ENCODE measurements around the gene MYORG.

MYORG gene

GRCh38 chr9:34328987-34329832 is 47.5 kb downstream of the MYORG start, which contains the start of the genes KIF24 and NUDT2:
TSS of gene KIF24 (minus strand) at chr9:34329268. CDS start at chr9:34311346, 17,922 bp downstream.
TSS of gene NUDT2 (plus strand) at chr9:34329569. CDS start at chr9:34339040, 9,471 bp downstream.
- Histone ChIP-seq H3K9ac (ENCODE audit: low read length) (peak within 1 kb of the TSS; percentile 99), H3K27me3 (replicated peaks; ENCODE audit: control insufficient read depth, insufficient read depth, low read length) (no peaks in the 10 kb centered on the region)

DNA sequence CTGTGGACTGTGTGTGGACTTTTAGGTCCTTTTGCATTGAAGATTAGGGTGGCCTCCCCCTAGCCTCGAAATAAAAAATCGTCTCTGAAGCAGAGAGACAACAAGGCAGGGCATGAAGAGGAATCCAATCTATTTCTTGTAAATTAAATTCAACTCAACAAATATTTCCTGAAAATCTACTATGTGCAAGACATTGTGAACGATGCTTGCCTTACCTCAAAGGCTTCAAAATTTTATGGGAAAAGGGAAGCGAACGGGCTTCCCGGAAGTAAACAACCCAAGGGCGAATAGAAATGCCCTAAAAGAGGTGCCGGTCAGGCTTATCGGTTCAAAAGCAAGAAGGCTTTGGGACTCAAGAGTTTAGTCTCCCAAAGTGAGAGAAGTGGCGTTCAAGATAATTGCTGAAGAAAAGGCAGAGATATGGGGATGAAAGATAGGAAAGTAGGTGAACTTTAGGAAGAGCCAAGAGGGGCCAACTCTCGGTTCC is 48.2 kb downstream of the MYORG start:
- H3K27me3 ChIP-seq (replicated peaks; ENCODE audit: control insufficient read depth, insufficient read depth, low read length) = no peaks in the 10 kb centered on the region
- H3K4me3 ChIP-seq (ENCODE audit: low read length) = peak overlapping the region; percentile 96
- no peak for DNase-seq (ENCODE audit: low read depth)
- H3K9me3 ChIP-seq (ENCODE audit: control insufficient read depth, low read length) = no peaks in the 10 kb centered on the region
- no peaks in the 10 kb centered on the region for H3K36me3 ChIP-seq (ENCODE audit: control insufficient read depth, insufficient read depth, low read length, severe bottlenecking)
- H3K9ac ChIP-seq (ENCODE audit: low read length) = peak overlapping the region; percentile 84
- H3K4me1 ChIP-seq (ENCODE audit: control insufficient read depth, insufficient read depth, low read length) = peaks cover 43% of the 10 kb centered on the region

More at GRCh38 chr9:34328987-34329832, 47.5 kb downstream of the MYORG start, which contains the start of the genes KIF24 and NUDT2:
- Histone ChIP-seq H3K9me3 (ENCODE audit: control insufficient read depth, low read length) (no peaks in the 10 kb centered on the region), H3K36me3 (ENCODE audit: control insufficient read depth, insufficient read depth, low read length, severe bottlenecking) (no peaks in the 10 kb centered on the region), H3K4me1 (ENCODE audit: control insufficient read depth, insufficient read depth, low read length) (peaks cover 37% of the 10 kb centered on the region), H3K4me3 (ENCODE audit: low read length) (peak within 1 kb of the TSS; percentile 96)
- peak; percentile 100 for DNase-seq (ENCODE audit: low read depth)

GRCh38 chr9:34326690-34327089 is 50.0 kb downstream of the MYORG start:
- Histone ChIP-seq H3K27me3 (replicated peaks; ENCODE audit: control insufficient read depth, insufficient read depth, low read length) (no peaks in the 10 kb centered on the region), H3K4me3 (ENCODE audit: low read length) (no peak overlapping the region), H3K9ac (ENCODE audit: low read length) (peak overlapping the region; percentile 76), H3K36me3 (ENCODE audit: control insufficient read depth, insufficient read depth, low read length, severe bottlenecking) (no peaks in the 10 kb centered on the region), H3K4me1 (ENCODE audit: control insufficient read depth, insufficient read depth, low read length) (peaks cover 49% of the 10 kb centered on the region), H3K9me3 (ENCODE audit: control insufficient read depth, low read length) (no peaks in the 10 kb centered on the region)
- DNase-seq (ENCODE audit: low read depth) = no peak

GRCh38 chr9:34322899-34323591 is 53.7 kb downstream of the MYORG start:
- H3K27me3 ChIP-seq (replicated peaks; ENCODE audit: control insufficient read depth, insufficient read depth, low read length) = no peaks in the 10 kb centered on the region

GRCh38 chr9:34321451-34321850 is 55.2 kb downstream of the MYORG start:
- DNase-seq (ENCODE audit: low read depth) = no peak
- no peaks in the 10 kb centered on the region for H3K27me3 ChIP-seq (replicated peaks; ENCODE audit: control insufficient read depth, insufficient read depth, low read length)
- no peaks in the 10 kb centered on the region for H3K9me3 ChIP-seq (ENCODE audit: control insufficient read depth, low read length)
- no peaks in the 10 kb centered on the region for H3K36me3 ChIP-seq (ENCODE audit: control insufficient read depth, insufficient read depth, low read length, severe bottlenecking)
- no peak overlapping the region for H3K9ac ChIP-seq (ENCODE audit: low read length)
- no peak overlapping the region for H3K4me3 ChIP-seq (ENCODE audit: low read length)
- H3K4me1 ChIP-seq (ENCODE audit: control insufficient read depth, insufficient read depth, low read length) = peaks cover 31% of the 10 kb centered on the region

More at GRCh38 chr9:34322899-34323591, 53.7 kb downstream of the MYORG start:
- Histone ChIP-seq H3K4me1 (ENCODE audit: control insufficient read depth, insufficient read depth, low read length) (peaks cover 35% of the 10 kb centered on the region), H3K36me3 (ENCODE audit: control insufficient read depth, insufficient read depth, low read length, severe bottlenecking) (no peaks in the 10 kb centered on the region), H3K9ac (ENCODE audit: low read length) (no peak overlapping the region), H3K9me3 (ENCODE audit: control insufficient read depth, low read length) (no peaks in the 10 kb centered on the region), H3K4me3 (ENCODE audit: low read length) (no peak overlapping the region)
- DNase-seq (ENCODE audit: low read depth) = no peak

DNA sequence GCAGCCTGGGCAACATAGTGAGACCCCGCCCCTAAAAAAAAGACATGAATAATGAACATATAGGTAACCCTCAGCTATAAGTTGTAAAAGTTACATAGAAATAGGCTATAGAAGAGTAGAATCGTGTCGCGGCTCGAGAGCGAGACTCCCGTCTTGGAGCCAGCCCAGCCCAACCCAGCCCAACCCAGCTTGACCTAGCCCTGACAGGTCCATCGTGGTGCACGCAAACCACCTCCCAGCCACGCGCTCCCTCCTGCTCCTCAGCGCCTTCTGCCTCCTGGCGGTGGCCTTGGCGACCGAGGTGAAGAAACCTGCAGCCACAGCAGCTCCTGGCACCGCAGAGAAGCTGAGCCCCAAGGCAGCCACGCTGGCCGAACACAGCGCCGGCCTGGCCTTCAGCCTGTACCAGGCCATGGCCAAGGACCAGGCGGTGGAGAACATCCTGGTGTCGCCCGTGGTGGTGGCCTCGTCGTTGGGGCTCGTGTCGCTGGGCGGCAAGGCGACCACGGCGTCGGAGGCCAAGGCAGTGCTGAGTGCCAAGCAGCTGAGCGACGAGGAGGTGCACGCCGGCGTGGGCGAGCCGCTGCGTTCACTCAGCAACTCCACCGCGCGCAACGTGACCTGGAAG is 58.4 kb downstream of the MYORG start:
- no peaks in the 10 kb centered on the region for H3K27me3 ChIP-seq (replicated peaks; ENCODE audit: control insufficient read depth, insufficient read depth, low read length)
- no peak for DNase-seq (ENCODE audit: low read depth)

GRCh38 chr9:34317436-34317835 is 59.3 kb downstream of the MYORG start:
- Histone ChIP-seq H3K9ac (ENCODE audit: low read length) (no peak overlapping the region), H3K9me3 (ENCODE audit: control insufficient read depth, low read length) (no peaks in the 10 kb centered on the region), H3K36me3 (ENCODE audit: control insufficient read depth, insufficient read depth, low read length, severe bottlenecking) (no peaks in the 10 kb centered on the region), H3K27me3 (replicated peaks; ENCODE audit: control insufficient read depth, insufficient read depth, low read length) (no peaks in the 10 kb centered on the region), H3K4me3 (ENCODE audit: low read length) (no peak overlapping the region), H3K4me1 (ENCODE audit: control insufficient read depth, insufficient read depth, low read length) (no peaks in the 10 kb centered on the region)
- no peak for DNase-seq (ENCODE audit: low read depth)

More for the DNA sequence above, 58.4 kb downstream of the MYORG start:
- Histone ChIP-seq H3K4me3 (ENCODE audit: low read length) (no peak overlapping the region), H3K9me3 (ENCODE audit: control insufficient read depth, low read length) (no peaks in the 10 kb centered on the region), H3K9ac (ENCODE audit: low read length) (no peak overlapping the region), H3K4me1 (ENCODE audit: control insufficient read depth, insufficient read depth, low read length) (peaks cover 5% of the 10 kb centered on the region), H3K36me3 (ENCODE audit: control insufficient read depth, insufficient read depth, low read length, severe bottlenecking) (no peaks in the 10 kb centered on the region)

Measured in adipocyte (in vitro differentiated cells).